ENCODE measurements around the gene ABCB11.

GRCh38 chr2:169001116-169001815 lies 29.9 kb downstream of the ABCB11 start:
- TF ChIP-seq EP300 (IDR thresholded peaks at IDR 0.05) (no peak), CTCF (IDR thresholded peaks at IDR 0.05) (no peak), POLR2A (IDR thresholded peaks at IDR 0.05) (no peak)

All from stomach (tissue), 4 donors.